Stromal cell of bone marrow (primary cell): ENCODE data around the gene PRL.

Experiments
- DNase-seq: peaks from one replicate; pipeline ENCODE4 v3.0.0-alpha.2; 2012; ENCODE audit warnings: low read depth

Gene PRL

DNA sequence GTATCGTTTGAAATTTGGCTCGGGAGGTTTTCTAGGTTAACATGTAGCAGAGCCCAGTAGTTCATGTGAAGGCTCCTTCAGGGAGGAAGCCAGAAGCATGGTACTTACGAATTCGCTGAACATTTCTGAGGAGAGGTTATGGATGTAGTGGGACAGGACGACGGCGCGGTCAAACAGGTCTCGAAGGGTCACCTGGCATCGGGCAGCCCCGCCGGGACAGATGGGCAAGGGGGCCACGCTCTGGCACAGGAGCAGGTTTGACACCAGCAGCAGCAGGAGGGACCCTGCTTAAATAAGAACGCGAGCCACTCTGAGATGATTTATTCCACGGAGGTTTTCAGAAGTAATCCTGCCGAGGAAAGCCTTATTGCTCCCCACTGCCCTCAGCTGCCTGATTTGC lies 2.5 kb downstream of the PRL start:
- no peak for DNase-seq

DNA sequence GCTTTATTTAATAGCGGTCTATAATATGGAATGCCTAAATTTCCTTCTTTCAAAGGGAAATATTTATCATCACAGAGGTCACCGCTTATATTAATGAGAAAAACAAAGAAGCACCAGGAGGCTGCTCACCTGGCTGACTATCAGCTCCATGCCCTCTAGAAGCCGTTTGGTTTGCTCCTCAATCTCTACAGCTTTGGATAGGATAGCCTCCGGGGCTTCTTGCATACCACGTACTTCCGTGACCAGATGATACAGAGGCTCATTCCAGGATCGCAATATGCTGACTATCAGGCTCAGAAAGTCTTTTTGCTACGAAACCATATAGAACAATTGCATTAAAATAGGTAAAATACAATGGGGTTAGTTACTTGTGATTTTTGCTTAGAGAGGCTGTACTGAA lies 6.8 kb downstream of the PRL start:
- no peak for DNase-seq

DNA sequence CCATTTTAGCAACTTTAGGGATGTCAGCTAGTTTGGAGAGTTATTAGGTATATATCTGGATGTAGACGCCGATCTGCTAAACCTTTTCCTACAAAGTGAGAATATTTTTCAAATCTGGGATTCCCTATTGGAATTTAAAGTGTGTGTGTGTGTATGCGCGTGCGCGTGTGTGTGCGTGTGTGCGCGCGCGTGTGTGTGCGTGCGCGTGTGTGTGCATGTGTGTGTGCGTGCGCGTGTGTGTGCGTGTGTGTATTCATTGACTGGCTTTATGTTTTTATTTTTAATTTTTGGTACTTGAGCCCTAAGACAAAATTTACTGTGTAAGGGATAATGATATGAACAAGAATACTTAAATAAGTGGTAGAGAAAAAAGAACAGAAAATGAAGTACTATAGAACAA lies 8.1 kb downstream of the PRL start:
- no peak for DNase-seq

DNA sequence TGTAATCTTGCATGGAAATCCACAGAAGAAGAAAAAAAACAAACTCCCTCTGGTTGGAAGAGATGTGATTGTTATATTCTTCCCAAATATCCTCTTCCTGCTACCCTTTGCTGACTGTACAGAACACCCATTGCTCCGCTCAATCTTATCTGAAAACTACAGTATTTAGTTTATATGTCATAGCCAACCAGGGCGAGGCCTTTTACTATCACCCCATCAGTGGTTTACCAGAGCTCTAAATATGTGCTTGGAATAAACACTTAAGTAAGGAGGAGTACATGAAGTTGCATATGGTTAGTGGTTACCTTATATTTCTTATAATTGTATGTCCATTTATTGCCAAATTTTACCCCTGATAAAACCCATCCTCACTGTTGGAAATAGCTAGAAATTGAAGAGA lies 12.2 kb downstream of the PRL start:
- no peak for DNase-seq

DNA sequence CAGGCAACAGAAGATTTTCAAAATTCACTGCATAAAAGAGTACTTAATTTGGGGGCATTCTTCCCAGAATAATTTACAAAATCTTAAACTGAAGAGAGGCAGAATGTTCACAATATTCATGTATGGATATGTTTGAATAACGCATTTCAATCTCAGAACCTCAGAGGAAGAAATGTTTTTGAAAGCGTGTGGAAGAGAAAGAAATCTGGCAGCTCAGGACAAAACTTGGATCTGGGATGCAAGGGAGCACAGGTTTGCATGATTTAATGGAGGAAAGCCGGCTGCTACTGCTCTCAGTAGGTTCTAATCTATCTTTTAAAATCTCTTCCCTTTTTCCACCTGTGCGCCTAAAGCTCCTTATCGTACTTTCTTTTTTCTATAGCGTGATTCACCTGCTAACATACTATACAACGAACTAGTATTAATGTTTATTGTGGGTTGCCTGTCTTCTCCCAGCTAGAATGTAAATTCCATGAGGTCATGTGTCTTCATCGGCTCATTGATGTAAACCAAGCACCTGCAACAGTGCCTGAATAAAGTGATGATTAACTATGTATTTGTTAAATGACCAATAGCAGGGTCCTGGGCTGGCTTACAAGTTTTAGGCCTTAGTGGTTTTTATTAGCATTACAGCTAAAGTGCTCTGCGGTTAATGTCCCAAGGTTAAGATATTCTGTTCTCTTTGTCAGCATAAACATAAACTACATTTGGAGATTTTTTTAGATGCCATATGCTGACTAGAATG lies 15.3 kb downstream of the PRL start:
- DNase-seq: no peak

DNA sequence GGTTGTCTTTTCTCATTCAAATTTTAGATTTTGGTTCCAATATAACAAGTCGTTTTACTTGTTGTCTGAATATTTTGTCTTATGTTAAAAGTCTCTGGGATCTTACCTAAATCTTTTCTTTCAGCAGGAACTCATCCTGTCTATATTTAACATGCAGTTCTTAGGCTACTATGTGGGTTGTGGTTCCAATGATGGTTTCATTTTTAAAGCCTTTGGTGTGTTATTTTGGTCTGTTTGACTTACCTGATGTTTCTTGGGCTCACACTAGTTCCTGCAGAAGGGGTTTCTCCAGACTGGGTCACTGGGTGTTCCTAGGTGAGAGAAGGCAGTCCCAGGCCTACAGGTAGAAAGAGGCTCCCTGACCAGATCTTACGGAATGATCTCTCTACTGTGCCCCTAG lies 17.4 kb downstream of the PRL start:
- no peak for DNase-seq

DNA sequence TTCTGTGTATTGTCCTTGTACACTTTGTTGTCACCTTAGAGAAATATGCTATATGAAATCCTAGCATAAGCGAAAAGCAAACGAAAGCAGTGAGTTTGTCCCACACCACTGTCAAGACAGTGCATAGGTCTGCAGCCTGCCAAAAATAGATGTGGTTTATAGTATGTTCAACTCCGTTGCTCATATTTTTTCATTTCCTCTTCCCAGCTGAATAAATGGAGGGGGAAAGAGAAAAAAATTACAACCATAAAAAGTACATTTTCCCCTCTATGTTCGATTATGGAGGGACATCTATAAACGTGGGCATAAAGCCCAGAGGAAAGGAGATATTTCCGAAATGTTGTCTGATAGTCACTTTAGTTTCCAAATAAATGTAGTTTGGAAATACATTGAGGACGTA lies 25.8 kb downstream of the PRL start:
- no peak for DNase-seq

DNA sequence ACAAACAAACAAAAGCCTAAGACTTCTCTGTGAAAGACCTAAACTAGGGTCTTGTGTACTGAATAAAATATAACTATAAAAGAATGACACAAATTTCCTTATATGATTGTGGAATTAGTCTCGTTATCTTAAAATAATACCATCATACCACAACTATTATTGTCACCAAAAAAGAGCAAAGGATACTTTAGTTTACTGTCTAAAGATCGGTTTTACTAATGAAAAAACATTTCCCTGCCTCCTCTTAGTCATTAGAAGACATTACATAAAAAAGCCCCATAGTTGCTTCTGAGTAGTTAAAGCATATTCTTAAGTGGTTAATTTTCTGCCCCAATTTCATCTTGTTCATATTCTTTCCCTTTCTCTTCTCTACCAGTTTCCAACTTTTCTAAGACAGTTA lies 33.1 kb downstream of the PRL start:
- DNase-seq: no peak

DNA sequence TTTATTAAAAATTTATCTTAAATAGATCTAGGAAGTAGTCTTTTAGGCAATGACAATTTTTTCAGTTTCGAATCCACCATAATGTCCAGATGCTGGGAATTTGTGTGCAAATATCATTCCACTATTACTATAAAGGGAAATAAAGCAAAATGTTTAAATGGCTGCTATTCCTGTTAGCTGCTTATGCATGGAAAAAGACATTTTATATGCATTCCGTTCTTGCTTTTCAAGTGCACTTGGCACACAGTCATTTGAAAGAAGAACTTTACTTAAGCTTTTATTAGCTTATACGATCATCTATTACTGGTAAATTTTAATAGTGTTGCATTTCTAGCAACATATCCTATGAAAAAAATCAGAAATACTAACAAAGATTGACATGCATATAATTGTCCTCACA lies 42.0 kb downstream of the PRL start:
- no peak for DNase-seq

DNA sequence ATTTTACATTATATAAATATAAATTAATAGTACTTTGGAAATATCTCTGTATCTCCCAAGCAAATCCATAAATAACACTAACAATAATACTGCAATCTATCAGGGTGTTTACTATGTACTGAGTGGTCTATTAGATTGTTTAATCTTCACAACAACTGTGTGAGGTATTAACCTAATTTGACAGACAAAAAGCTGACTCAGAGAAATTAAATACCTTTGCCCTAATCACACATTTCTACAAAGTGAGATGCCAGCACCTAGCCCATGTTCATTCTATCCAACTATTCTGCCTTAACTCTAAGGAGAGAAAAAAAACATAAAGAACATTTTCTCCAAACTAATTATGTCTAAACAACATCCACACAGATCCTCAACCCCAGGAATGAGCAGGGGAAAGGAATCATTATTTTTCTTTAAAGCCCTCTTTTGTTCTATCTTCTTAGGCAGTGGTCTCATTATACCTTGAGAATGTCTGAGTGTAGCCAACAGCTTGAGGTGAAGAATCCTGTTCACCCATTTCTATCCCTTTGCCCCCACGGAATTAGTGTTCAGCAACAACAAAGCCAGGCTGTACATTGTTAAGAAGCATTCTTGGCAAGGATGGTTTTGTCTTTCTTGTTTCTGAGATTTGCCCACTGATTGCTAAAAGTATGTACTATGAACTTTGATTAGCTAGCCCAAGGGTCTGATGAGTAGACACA lies 42.7 kb downstream of the PRL start:
- no peak for DNase-seq

DNA sequence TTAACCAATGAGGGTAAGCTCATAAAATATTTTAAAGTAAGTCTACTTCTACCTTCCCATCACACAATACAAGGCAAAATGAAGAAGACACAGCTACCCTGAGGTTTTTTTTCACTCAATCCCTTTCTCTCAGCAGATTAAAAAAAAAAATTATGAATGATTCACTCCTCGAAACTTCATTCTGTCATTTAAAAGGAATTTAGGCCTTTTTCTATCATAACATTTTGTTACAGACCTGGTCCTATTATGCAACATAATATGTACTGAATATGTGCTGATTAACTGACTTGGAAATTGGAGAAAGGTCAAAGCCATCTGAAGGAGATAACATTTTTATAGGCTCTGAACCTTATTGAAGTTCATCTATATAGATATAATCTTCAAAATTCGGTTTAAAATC lies 45.5 kb downstream of the PRL start:
- DNase-seq: no peak

DNA sequence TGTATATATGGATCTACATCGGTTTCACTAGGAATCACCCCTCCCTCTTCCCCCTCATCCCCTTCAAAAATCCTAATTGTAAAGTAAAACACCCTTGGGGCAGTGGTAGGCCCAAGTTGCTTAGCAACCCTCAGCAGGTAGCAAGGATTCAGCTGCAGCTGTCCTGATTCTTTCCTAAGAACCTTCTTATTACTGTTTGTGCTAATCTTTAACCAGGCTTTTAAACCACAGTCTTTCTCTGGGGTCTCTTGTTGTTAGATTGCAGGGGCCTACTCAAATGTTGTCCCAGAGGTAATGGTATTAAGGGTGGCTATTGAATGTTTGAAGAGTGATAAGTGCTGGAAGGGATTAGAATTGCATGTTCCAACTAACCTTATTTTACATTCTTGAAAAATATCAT lies 46.4 kb downstream of the PRL start:
- DNase-seq: no peak

DNA sequence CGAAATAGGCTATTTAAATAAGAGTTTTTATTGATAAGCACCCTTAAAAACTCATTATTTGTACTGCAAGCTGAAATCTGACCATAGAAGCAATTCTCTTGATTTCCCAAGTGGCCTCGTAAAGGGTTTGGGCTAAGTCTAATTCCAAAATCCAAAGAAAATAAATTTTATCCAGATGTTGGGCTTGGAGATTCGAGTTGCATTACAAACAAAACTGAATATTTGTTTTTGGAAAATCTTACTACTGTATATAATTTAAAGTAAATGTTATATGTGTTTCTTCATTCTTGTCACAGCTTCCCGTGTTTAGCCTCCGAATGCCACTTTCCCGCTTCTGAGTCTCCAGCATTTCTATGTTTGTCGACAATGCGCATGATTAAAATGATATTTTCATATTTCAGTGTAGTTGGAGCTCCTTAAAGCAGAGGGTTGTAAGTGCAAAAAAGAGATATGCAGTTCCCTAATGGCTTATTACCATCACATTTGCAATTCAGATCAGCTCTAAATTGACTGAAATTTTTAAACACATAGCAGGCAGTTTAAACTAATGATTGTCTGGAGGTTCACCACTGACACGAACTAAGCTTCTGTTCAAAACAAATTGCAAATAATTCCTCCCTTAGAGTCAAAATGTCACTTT lies 47.0 kb downstream of the PRL start:
- no peak for DNase-seq

DNA sequence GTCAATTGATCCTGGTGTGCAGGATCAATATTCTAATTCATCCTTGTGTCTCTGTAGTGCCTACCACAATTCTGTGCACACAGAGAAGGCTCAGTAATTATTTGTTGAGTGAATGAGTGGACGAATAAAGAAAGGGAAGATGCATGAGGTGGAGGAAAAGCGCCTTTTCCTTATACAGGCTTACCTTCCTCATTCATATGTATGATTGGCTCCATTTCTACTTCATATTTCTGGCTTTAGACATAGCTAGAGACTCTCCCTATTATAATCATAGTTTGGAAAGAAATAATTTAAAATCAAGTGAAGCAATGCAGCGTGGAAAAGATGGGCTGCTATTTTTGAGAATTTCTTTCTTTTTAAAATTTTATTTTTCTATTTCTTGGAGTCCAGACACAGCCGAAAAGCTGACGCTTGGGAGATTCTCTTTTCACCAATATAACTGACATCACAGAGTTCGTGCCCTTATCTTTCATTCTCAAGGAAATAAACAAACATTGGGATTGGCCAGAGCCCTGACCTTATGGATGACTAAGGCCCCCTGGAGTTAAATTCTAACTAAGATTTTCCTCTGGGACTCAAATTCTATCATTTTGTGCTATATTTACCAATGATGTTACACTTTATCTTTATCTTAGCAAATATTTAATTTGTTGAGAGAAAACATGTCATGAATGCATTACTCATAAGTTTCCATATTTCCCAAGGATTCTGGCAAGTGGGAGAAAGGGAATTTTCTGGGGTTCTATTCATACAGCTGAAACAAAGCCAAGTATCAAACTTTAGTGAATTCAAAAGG lies 48.1 kb downstream of the PRL start:
- peak; percentile 44 for DNase-seq

DNA sequence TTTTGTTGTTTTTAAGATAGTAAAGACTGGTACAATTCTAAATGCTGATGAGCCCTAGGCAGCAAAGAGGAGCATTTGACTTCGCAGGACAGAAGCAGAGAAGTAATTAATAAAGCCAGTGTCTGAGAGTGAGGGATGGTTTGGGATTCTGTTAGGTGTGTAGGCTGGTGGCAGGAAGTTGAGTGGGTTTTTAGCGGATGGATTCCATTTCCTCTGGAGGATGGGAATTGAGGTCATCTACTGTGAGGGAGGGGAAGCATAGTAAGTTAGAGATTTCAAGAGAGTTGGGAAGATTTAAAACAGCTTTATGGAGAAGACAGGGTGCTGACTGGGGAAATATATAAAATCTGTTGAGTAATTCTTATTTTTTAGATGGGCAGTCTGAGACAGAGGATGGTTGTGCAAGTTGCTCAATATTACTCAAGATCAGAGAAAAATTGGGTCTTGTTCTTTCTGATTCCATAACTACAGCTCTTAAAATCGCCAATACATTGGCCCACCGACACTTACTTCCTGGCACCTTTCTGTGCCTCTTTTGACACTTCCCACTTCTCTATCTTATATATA lies 48.8 kb downstream of the PRL start:
- no peak for DNase-seq

DNA sequence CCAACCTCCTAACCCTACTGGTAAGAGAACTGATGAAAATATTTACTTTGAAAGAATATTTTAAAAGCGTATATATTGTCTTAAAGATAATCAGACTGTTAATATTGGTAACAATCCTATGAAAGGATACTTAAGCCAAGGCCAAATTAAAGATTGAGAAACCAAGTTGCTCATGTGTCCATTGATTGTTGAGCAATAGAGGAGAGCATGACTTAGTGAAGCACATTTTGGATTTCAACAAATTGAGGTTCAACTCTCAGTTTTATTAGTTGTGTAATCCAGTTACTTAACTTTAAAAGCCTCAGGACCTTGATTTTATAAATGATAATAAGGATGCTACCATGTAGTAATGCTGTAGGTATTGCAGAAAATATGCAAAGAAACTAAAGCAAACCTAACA lies 56.8 kb downstream of the PRL start:
- no peak for DNase-seq

DNA sequence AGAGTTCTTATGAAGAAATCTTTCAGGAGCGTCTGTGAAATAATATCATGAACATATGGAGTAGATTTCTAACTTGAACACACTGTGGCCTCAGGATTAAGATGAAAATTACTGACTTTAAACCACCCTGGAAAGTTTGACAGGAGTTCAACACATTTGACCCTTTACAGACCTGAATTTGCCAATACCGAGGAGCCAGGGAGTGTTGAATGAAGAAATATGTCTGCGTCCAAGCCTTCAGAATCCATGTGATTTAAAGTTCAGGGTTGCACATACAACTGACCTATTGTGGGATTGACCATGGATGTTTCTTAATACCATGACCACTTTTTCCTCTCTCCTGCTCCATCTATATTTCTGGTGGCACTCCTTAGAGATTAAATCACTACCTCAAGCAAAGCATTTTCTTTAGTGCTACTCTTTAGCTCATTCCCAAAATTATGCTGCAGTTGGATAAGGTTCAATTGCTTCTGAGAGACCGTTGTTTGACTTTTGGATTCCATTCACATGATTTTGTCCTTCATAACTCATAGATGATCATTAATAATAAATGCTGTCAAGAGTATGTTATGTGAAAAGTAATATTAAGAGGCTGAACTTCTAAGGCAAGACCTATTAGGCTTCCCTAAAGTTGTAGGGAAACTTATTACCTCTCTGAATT lies 57.4 kb downstream of the PRL start:
- no peak for DNase-seq

DNA sequence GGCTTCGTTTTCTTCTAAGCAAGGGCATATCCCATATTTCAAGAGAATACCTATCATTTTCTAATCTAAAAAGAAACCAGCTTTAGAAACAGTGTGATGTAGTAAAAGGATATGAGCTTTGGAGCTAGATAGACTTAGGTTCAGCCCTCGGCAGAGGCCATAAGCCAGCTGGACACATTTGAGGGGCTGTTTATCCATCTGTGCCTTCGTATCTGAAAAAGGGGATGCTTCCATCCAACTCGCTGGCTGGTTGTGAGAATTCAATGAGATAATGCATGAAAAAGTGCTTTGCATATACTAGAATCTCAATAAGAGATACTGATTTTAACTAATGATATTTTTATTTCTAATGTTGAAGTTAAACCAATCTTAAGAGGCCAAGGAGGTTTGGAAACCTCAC lies 58.0 kb downstream of the PRL start:
- DNase-seq: no peak

DNA sequence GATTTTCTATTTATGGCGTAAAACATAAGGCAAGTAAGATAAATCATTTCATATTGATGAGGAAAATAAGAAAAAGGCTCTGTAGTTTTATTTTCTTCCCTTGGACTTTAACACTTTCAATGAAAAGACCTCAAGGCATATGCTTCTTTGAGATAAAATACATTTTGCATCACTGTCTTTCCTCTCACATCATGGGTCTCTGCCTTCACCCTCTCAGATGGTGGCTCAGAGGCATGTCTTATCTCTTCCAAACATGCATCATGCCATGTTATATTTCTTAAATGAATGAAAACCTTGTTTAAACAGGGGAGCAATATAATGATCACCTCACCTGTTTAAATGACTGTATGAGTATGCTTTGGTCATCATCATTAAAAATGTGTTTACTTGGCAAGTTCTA lies 59.3 kb downstream of the PRL start:
- no peak for DNase-seq
